ENCODE measurements around the gene PDSS2. TPM values are rescaled to one million over a fixed set of nuclear protein-coding genes. Genes with fewer than 3 reads are reported as not detected.

Gene PDSS2
- polyA plus RNA-seq, 1 of the 3 experiments (the other 2 are of a cell fraction) = 5.6 TPM

GRCh38 chr6:107121964-107122495, 337.3 kb downstream of the PDSS2 start (continued):
- no peak for TF ChIP-seq RFX5 (IDR thresholded peaks at IDR 0.05; ENCODE audit: low read length)
- TF ChIP-seq ZBTB33 (IDR thresholded peaks at IDR 0.05; ENCODE audit: borderline replicate concordance, low read depth) = no peak

GRCh38 chr6:107121266-107121665, 338.1 kb downstream of the PDSS2 start:
- H3K9me2 ChIP-seq = no peaks in the 10 kb centered on the region
- H3K27ac ChIP-seq (ENCODE audit: low read depth in 2 of 2, low read length in 1 of 2) = no peak overlapping the region
- H2AFZ ChIP-seq (ENCODE audit: low read depth) = no peak overlapping the region
- ChIA-PET CTCF (no interaction called here), POLR2A (no interaction called here)
- peaks cover 4 to 8% of the 10 kb centered on the region in 2 experiments; a peak in 2 of 4 replicates for H3K4me1 ChIP-seq (ENCODE audit: control insufficient read depth in 1 of 2, insufficient read depth in 2 of 2, low read depth in 1 of 2, low read length in 1 of 2)
- no peaks in the 10 kb centered on the region for H3K36me3 ChIP-seq (replicated peaks in 1 of 2; ENCODE audit: control insufficient read depth in 1 of 2, insufficient read depth in 2 of 2, low read length in 1 of 2)
- no peak for TF ChIP-seq MEF2A (IDR thresholded peaks at IDR 0.05; ENCODE audit: borderline replicate concordance, low read depth)
- TF ChIP-seq CHD2 (IDR thresholded peaks at IDR 0.05; ENCODE audit: low read length, partially characterized antibody) = no peak
- no peak for TF ChIP-seq GABPA (IDR thresholded peaks at IDR 0.05; ENCODE audit: low read depth)
- TF ChIP-seq PBX3 (IDR thresholded peaks at IDR 0.05) = no peak
- H3K4me3 ChIP-seq (ENCODE audit: low read depth in 2 of 2, low read length in 1 of 2) = no peak overlapping the region
- H4K20me1 ChIP-seq (ENCODE audit: insufficient read depth) = no peaks in the 10 kb centered on the region
- no peak overlapping the region for H3K9ac ChIP-seq
- 92% methylated on average over 6 of the region's 6 CpGs for WGBS (ENCODE audit: low lambda C conversion rate)
- peaks cover 1% of the 10 kb centered on the region for H3F3A ChIP-seq (replicated peaks; ENCODE audit: insufficient read depth)
- DNase-seq = no peak
- H3K4me2 ChIP-seq = no peak overlapping the region
- no peaks in the 10 kb centered on the region; the same call in 1 of the 2 replicates for H3K27me3 ChIP-seq (ENCODE audit: insufficient read depth)
- H3K79me2 ChIP-seq (ENCODE audit: insufficient read depth) = no peaks in the 10 kb centered on the region
- no peaks in the 10 kb centered on the region for H3K9me3 ChIP-seq

GRCh38 chr6:107120404-107120803, 339.0 kb downstream of the PDSS2 start:
- Histone ChIP-seq H2AFZ (ENCODE audit: low read depth) (no peak overlapping the region), H3K9me2 (no peaks in the 10 kb centered on the region), H4K20me1 (ENCODE audit: insufficient read depth) (no peaks in the 10 kb centered on the region), H3K9ac (no peak overlapping the region), H3K27me3 (ENCODE audit: insufficient read depth) (no peaks in the 10 kb centered on the region; the same call in 1 of the 2 replicates), H3K9me3 (no peaks in the 10 kb centered on the region), H3K27ac (ENCODE audit: low read depth in 2 of 2, low read length in 1 of 2) (no peak overlapping the region), H3K36me3 (replicated peaks in 1 of 2; ENCODE audit: control insufficient read depth in 1 of 2, insufficient read depth in 2 of 2, low read length in 1 of 2) (no peaks in the 10 kb centered on the region), H3K79me2 (ENCODE audit: insufficient read depth) (no peaks in the 10 kb centered on the region), H3K4me3 (ENCODE audit: low read depth in 2 of 2, low read length in 1 of 2) (no peak overlapping the region), H3F3A (replicated peaks; ENCODE audit: insufficient read depth) (peaks cover 7% of the 10 kb centered on the region), H3K4me1 (ENCODE audit: control insufficient read depth in 1 of 2, insufficient read depth in 2 of 2, low read depth in 1 of 2, low read length in 1 of 2) (peaks cover 8% of the 10 kb centered on the region in 2 experiments; a peak in 2 of 4 replicates), H3K4me2 (no peak overlapping the region)
- CTCF ChIA-PET = interaction anchor here (1.6 kb wide), 1 partner anchor 11 kb away, joined by 5 read pairs; no protein-coding TSS in a partner anchor
- no peak for DNase-seq
- 95% methylated on average over 4 of the region's 4 CpGs for WGBS (ENCODE audit: low lambda C conversion rate)
- POLR2A ChIA-PET = no interaction called here
- TF ChIP-seq YY1 (IDR thresholded peaks at IDR 0.05; ENCODE audit: low read depth) = no peak
- no peak for TF ChIP-seq FOXJ3 (CRISPR knock-in tag; IDR thresholded peaks at IDR 0.05)
- no peak for TF ChIP-seq JUND (IDR thresholded peaks at IDR 0.05)
- TF ChIP-seq SMC3 (IDR thresholded peaks at IDR 0.05; ENCODE audit: low read depth, low read length) = no peak
- TF ChIP-seq REST (IDR thresholded peaks at IDR 0.05; ENCODE audit: low read depth, low read length) = no peak
- TF ChIP-seq GABPA (IDR thresholded peaks at IDR 0.05; ENCODE audit: low read depth) = no peak
- TF ChIP-seq SIN3A (IDR thresholded peaks at IDR 0.05; ENCODE audit: borderline replicate concordance, low read depth, low read length) = no peak
- no peak for TF ChIP-seq USF2 (IDR thresholded peaks at IDR 0.05; ENCODE audit: borderline replicate concordance, low read depth, low read length)
- TF ChIP-seq RCOR1 (IDR thresholded peaks at IDR 0.05; ENCODE audit: low read length) = no peak
- TF ChIP-seq ZBTB33 (IDR thresholded peaks at IDR 0.05; ENCODE audit: borderline replicate concordance, low read depth) = no peak
